ENCODE measurements around the gene PTPRG. TPM values are rescaled to one million over a fixed set of nuclear protein-coding genes. Genes with fewer than 3 reads are reported as not detected.

PTPRG gene
- total and polyA plus RNA-seq, 2 experiments from 2014 or later = 8.5 to 34.9 TPM

GRCh38 chr3:61776390-61776789 is 215.0 kb downstream of the PTPRG start:
- H4K20me1 ChIP-seq (ENCODE audit: insufficient read depth, poor library complexity, severe bottlenecking) = no peaks in the 10 kb centered on the region
- 72% methylated on average over 5 of the region's 5 CpGs for WGBS (ENCODE audit: low lambda C conversion rate, missing lambda C conversion rate)
- no peak for DNase-seq (ENCODE audit: low spot score)

GRCh38 chr3:61777483-61777882 is 216.1 kb downstream of the PTPRG start:
- Histone ChIP-seq H3K79me2 (peaks cover 17% of the 10 kb centered on the region), H2AFZ (no peak overlapping the region), H3K27me3 (no peaks in the 10 kb centered on the region), H3K4me2 (peak overlapping the region; percentile 3), H4K20me1 (ENCODE audit: insufficient read depth, poor library complexity, severe bottlenecking) (no peaks in the 10 kb centered on the region), H3K36me3 (replicated peaks; ENCODE audit: insufficient read depth, low read depth) (no peaks in the 10 kb centered on the region), H3K4me1 (ENCODE audit: insufficient read depth) (peaks cover 7% of the 10 kb centered on the region), H3K4me3 (no peak overlapping the region), H3K27ac (no peak overlapping the region), H3K9me3 (ENCODE audit: low read depth) (no peaks in the 10 kb centered on the region), H3K9me2 (replicated peaks; ENCODE audit: insufficient read depth) (no peaks in the 10 kb centered on the region)
- TF ChIP-seq CTCF (IDR thresholded peaks at IDR 0.05; ENCODE audit: poor library complexity) (no peak), EZH2 (IDR thresholded peaks at IDR 0.05; ENCODE audit: borderline replicate concordance) (no peak)
- 43% methylated on average over 6 of the region's 6 CpGs for WGBS (ENCODE audit: low lambda C conversion rate, missing lambda C conversion rate)
- no peak for DNase-seq (ENCODE audit: low spot score)

More at GRCh38 chr3:61776390-61776789, 215.0 kb downstream of the PTPRG start:
- H3K4me2 ChIP-seq = no peak overlapping the region
- no peaks in the 10 kb centered on the region for H3K9me2 ChIP-seq (replicated peaks; ENCODE audit: insufficient read depth)
- H3K27ac ChIP-seq = no peak overlapping the region
- H3K4me1 ChIP-seq (ENCODE audit: insufficient read depth) = peaks cover 7% of the 10 kb centered on the region
- no peak overlapping the region for H3K4me3 ChIP-seq
- no peaks in the 10 kb centered on the region for H3K27me3 ChIP-seq
- no peaks in the 10 kb centered on the region for H3K36me3 ChIP-seq (replicated peaks; ENCODE audit: insufficient read depth, low read depth)
- H3K79me2 ChIP-seq = peaks cover 17% of the 10 kb centered on the region
- TF ChIP-seq CTCF (IDR thresholded peaks at IDR 0.05; ENCODE audit: poor library complexity) (no peak), EZH2 (IDR thresholded peaks at IDR 0.05; ENCODE audit: borderline replicate concordance) (no peak), EZH2phosphoT487 (IDR thresholded peaks at IDR 0.05; ENCODE audit: low read depth, severe bottlenecking, unreplicated experiment) (no peak)
- H2AFZ ChIP-seq = no peak overlapping the region
- H3K9me3 ChIP-seq (ENCODE audit: low read depth) = no peaks in the 10 kb centered on the region

GRCh38 chr3:61778095-61778494 is 216.7 kb downstream of the PTPRG start:
- Histone ChIP-seq H3K36me3 (replicated peaks; ENCODE audit: insufficient read depth, low read depth) (no peaks in the 10 kb centered on the region), H3K9me3 (ENCODE audit: low read depth) (no peaks in the 10 kb centered on the region), H3K27me3 (no peaks in the 10 kb centered on the region), H3K4me3 (no peak overlapping the region), H3K79me2 (peaks cover 12% of the 10 kb centered on the region), H4K20me1 (ENCODE audit: insufficient read depth, poor library complexity, severe bottlenecking) (no peaks in the 10 kb centered on the region), H3K4me1 (ENCODE audit: insufficient read depth) (peaks cover 7% of the 10 kb centered on the region), H3K4me2 (no peak overlapping the region), H3K9me2 (replicated peaks; ENCODE audit: insufficient read depth) (no peaks in the 10 kb centered on the region), H3K27ac (no peak overlapping the region), H2AFZ (no peak overlapping the region)
- WGBS (ENCODE audit: low lambda C conversion rate, missing lambda C conversion rate) = 82% methylated on average over 5 of the region's 5 CpGs
- DNase-seq (ENCODE audit: low spot score) = no peak
- TF ChIP-seq EZH2 (IDR thresholded peaks at IDR 0.05; ENCODE audit: borderline replicate concordance) (no peak), CTCF (IDR thresholded peaks at IDR 0.05; ENCODE audit: poor library complexity) (no peak), EZH2phosphoT487 (IDR thresholded peaks at IDR 0.05; ENCODE audit: low read depth, severe bottlenecking, unreplicated experiment) (no peak)

GRCh38 chr3:61780016-61780415 is 218.6 kb downstream of the PTPRG start:
- Histone ChIP-seq H3K27me3 (no peaks in the 10 kb centered on the region), H3K27ac (no peak overlapping the region), H3K36me3 (replicated peaks; ENCODE audit: insufficient read depth, low read depth) (no peaks in the 10 kb centered on the region), H4K20me1 (ENCODE audit: insufficient read depth, poor library complexity, severe bottlenecking) (no peaks in the 10 kb centered on the region), H3K4me1 (ENCODE audit: insufficient read depth) (peaks cover 7% of the 10 kb centered on the region), H3K9me3 (ENCODE audit: low read depth) (no peaks in the 10 kb centered on the region), H3K9me2 (replicated peaks; ENCODE audit: insufficient read depth) (no peaks in the 10 kb centered on the region), H3K79me2 (peaks cover 10% of the 10 kb centered on the region), H3K4me2 (no peak overlapping the region), H2AFZ (no peak overlapping the region), H3K4me3 (no peak overlapping the region)
- DNase-seq (ENCODE audit: low spot score) = no peak
- TF ChIP-seq EZH2phosphoT487 (IDR thresholded peaks at IDR 0.05; ENCODE audit: low read depth, severe bottlenecking, unreplicated experiment) (no peak), CTCF (IDR thresholded peaks at IDR 0.05; ENCODE audit: poor library complexity) (no peak), EZH2 (IDR thresholded peaks at IDR 0.05; ENCODE audit: borderline replicate concordance) (no peak)
- 65% methylated on average over 2 of the region's 2 CpGs for WGBS (ENCODE audit: low lambda C conversion rate, missing lambda C conversion rate)
